GM21390 (cell line): Measurements from ENCODE around the gene PPP2R5E.
"Not testable (repeated sequence)": the region's sequence is repeated elsewhere in the genome, so short reads cannot be mapped to it uniquely, and the experiment has no call there.

Experiments used
- ATAC-seq: cut with Tn5 transposase; IDR thresholded peaks from one replicate; pipeline ENCODE4 v1.9.1; 2021; ENCODE audit not compliant: unreplicated experiment

PPP2R5E gene

DNA sequence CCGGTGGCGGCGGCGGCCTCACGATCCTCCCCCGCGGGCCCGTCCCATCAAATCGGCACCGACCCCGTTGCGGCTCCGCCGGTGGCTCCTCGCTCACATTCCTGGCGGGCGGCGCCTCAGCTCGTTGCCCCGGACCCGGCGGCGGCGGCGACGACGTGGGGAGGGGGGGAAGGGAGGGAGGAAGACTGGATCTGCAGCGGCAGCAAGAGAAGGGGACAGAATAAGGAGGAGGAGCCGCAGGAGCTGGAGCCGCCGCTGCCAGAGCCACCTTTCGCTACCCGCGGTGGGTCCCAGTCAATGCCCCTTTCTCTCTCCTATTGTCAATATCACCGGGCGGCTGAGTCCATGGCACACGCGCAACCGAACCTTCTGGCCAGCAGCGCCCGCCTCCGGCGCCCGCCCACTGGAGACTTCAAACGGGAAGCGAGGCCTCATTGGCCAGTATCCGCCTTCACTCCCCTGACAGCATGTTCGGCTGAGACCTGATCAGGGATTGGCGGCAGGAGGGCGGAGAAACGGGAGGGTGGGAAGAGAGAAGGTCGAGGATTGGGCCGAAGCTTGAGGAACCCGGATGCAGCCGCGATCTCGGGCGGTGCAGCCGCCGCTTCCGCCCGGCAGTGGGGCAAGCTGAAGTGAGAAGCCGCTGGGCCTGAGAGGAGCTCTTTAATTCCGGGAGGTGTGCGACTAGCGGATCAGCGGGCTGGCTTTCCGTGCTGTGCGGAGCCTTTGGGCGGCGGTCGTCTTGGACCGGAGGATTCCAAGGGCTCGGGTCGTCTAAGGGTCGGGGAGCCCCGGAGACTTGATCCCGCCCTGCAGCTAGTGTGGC, at the start of gene PPP2R5E:
PPP2R5E (minus strand) TSS at position 378 of the 826 bp plus-strand sequence. CDS start 3,692 bp downstream, outside the sequence.
- ATAC-seq, result peak; percentile 94

DNA sequence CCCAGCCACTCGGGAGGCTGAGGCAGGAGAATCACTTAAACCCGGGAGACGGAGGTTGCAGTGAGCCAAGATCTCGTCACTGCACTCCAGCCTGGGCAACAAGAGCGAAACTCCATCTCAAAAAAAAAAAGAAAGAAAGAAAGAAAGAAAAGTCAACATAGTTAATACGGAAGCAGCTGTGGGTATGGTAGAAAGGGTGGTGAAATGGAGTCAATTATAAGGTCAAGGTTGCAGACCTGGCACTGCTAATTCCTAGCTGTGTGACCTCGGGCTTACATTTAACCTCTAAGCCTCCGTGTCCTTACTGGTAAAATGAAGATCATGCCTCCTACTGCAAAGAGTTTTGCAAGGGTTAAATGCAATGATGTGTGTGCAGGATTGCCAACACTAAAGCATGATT, 39.9 kb upstream of the PPP2R5E start:
- not testable (repeated sequence) for ATAC-seq

DNA sequence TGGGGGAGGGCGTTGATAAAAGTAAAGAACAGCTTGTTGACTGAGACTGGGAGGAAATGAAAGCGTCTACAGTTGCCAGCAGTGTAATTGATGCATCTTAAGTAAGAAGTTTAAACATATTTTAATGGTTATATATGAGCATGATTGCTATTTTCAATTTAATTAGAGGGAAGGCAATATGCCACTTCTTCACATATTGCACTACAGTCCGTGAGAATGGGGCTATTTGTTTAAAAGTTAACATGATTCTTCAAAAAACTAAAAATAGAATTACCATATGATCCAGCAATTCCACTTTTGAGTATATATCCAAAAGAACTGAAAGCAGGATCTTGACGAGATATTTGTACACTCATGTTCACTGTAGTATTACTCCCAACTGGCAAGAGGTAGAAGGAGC, 38.3 kb upstream of the PPP2R5E start:
- ATAC-seq, result no peak

DNA sequence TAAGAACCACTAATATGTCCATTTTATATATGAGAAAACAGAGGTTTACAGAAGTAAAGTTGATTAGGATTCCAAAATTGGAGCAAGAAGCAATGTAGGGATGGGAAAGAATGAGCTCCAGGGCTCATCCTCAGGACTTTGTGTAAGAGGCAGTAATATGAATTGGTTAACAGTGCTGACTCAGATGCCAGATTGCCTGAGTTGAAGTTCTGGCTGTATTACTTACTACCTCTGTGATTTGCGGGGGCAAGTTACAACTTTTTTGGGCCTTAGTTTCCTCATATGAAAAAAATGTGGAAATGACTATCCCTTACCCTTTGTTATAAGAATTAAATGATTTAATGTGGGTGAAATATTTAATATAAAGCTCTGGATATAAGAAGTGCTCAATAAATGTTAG, 35.1 kb upstream of the PPP2R5E start:
- ATAC-seq, result no peak

DNA sequence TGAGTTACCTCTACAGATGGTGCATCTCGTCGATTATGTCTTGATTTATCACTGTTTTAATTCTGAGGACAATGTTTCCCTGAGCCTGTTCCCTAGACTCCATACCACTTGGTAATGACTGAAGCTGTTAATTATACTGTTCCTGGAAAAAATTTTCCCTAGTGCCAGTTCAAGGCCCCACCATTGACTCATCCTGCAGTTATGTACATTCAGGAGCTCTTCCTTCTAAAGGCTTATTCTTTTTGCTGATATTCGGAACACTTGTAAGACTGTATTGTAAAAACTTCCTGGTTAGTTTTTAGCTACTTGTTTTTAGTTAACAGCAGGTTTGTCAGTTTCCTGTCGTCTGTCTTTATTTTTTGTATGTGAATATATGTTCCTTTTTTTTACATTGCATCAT, 30.4 kb upstream of the PPP2R5E start:
- no peak for ATAC-seq

DNA sequence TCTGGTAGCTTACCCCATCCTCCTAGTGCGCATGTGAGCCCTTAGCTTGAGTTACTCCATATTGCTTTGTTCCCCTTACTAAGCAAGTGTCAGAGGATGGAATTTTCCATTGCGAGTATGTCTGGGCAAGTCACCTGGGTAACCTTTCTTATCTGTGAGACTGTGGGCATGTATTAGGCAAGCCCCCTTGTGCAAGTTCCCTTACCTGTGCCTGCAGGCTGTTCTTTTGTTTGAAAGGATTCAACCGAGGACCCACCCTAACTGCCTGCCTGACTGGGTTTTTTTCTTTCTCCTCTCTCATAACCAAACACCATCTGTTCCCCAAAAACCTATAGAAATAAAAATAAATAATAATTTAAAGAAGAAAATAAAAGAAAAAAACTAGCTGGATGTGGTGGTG, 22.3 kb upstream of the PPP2R5E start:
- ATAC-seq, result no peak

DNA sequence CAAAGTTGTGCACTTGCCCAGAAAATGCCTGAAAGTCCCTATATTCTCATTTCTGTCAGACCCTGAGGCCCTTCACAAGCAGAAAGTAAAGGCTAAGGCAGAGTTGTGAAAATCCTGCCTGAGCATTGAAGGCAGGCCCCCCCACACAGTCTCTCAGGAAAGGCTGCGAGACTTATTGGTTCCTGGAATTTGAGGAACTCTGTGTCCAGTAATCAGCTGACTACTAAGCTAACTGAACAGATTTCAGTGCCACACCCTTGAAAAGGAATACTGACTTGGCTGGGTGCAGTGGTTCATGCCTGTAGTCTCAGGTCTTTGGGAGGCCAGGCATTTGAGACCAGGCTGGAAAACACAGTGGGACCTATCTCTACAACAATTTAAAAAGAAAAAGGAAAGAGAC, 21.1 kb upstream of the PPP2R5E start:
- no peak for ATAC-seq

DNA sequence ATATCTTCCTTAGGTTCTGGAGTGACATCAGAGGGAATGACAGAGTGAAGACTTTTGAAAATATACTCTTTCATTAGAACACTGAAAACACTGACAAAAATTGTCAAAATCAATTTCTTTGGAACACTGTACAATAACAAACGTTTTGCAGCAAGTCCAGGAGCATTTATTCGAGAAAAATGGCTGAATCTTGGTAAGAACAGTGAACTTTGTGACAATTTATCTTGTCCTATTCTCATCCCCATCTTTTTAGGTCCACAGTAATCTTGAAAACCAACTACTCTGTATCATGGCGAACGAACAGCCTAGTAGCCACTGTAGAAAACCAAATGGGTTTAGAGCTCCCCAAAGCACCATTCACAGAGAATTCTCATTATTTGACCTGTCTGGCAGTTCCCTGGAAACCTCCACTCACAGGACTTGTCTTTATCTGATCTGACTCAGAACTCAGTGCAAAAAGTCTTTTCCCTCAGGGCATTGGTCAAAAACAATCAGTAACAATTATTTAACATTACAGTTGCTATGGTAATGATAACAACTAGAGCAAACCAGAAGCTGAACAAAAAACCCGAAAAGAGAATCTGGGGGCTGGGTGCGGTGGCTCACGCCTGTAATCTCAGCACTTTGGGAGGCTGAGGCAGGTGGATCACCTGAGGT, 20.3 kb upstream of the PPP2R5E start:
- no peak for ATAC-seq

DNA sequence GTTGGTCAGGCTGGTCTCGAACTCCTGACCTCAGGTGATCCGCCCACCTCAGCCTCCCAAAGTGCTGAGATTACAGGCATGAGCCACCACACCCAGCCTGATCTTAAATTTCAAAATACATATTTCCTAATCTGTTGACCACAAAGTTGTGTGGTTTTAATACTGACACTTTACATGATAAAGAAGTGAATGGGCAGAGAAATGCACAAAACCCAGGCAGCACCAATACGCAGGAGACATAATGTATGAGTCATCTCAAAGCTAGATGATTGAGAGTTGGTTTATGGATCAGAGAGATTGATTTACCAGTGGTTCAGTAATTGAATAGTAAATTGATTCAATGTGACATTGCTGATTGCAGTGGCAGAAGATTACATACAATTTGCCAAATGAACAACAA, 19.2 kb upstream of the PPP2R5E start:
- no peak for ATAC-seq

DNA sequence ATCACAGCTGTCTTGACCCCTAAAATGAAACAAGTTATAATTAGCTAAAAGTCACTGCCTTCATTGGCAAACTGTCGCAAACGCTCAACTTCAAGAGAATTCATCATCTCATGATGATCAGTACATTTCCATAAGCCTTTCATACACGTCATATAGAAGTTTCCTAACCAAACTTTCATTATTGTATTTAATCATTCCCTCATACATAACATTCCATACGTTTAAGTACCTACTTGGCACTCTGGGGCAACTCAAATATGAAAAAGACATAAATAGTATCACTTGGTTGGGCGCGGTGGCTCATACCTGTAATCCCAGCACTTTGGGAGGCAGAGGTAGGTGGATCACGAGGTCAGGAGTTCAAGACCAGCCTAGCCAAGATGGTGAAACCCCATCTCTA, 12.4 kb upstream of the PPP2R5E start:
- no peak for ATAC-seq

DNA sequence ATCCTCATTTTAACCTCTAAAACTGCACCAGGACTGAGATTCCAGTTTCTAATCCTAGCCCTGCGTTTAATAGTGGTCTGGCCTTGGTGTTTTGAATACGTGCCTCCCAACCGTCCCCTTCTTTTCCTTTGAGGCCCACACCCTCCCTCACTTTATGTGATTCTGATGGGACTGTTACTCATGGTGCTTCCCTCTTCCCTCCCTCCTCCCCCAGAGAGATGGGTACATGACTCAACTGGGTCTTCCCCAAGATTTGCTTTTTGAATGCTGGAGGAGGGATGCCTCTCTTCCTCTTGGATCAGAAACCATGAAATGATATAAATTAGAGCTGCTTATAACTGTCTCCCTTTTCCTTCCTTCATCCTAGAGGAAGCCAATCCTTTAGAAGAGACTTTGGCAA, 8.2 kb upstream of the PPP2R5E start:
- ATAC-seq, result no peak

DNA sequence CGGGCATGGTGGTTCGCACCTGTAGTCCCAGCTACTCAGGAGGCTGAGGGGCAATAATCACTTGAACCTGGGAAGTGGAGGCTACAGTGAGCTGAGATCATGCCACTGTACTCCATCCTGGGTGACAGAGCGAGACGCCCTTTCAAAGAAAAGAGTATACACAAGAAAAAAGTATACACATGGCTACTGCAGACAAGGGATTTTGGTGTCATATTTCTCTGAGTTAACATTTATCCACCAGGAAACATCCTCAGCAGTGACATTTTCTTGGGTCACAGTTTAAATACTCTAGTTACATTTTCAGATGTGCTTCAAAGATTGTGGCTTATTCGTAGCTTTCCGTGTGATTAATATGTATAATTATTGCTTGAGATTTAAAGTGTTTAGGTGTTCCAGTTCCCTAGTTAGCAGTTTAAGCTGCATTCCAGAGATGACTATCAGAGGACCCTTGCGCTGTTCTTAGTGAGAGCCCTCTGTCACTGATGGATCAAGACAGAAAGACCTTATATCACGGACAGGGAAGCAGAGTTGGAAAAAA, 4.7 kb upstream of the PPP2R5E start:
- no peak for ATAC-seq

DNA sequence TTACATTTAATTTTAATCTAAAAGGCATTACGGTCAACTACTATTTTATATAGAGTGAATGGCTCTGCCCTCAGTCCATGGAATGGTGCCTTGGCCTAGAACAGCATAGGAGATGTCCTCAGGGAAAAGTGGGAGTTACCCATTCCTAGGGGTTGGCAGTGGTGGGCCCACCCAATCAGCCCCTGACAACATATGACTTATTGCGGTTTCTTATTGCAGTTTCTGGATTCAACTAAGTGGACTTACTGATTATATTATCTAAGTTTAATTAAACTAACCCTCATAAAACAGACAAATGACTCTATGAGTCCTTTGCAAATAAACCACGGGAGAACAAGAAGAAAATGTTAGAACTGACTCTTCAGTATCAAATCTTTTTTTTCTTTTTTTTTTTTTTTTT, 2.3 kb upstream of the PPP2R5E start:
- ATAC-seq, result no peak

DNA sequence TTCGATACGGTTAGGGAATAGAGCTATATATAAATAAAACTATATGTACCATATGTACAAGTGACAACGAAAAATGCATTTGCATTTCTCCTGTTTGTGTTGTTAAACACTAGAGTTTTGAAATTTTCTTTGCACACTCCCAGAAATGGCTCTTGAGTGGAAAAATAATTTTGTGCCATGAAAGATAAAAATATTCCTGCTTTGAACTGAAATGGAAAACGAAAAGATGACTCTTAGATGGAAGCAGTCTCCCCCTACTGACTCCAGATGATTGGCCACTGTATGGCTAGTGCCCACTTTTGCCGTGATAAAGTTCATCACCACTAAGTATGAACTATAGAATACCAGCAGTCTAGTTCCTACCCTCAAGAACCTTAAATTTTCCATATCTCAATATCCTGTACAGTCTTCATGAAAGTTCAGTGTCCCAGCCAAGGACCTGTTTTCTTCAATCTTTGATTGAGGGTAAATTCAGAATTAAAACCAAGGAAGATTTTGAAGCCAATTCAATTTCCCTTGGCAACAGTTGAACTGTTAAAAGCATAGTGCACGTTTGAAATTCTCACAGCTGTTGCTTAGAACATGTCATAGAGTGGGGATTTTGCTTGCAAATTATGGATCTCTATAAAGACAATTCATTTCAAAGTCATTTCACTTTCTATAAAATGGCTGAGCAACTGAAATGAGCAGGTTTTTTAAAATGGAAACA, 1.6 kb upstream of the PPP2R5E start:
- ATAC-seq, result no peak

DNA sequence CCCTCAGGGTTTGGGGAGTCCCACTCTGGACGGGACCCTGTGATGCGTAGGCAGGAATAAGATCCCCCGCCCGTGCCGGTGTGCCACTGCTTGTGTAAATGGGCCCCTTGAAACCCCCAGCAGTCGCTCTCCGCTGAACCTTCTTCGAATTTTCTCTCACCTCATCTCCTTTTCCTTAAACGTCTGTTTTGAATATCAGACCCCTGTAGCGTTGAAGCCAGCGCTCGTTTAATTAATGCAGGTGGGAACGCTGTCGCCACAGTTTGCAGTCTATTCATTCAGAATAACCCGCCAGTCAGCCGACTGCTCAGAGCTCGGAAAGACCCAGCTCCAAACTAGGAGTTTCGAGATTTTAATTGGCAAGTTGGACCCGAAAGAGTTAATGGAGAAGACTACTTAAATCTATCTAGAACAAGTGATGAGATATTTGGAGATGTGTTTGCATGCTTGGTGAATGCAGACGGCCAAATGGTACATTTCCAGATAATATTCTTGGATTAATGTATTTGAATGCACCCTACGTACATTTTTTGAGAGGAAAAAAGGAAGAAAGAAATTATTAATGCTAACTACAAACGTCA, 739 bp upstream of the PPP2R5E start:
- ATAC-seq, result no peak

DNA sequence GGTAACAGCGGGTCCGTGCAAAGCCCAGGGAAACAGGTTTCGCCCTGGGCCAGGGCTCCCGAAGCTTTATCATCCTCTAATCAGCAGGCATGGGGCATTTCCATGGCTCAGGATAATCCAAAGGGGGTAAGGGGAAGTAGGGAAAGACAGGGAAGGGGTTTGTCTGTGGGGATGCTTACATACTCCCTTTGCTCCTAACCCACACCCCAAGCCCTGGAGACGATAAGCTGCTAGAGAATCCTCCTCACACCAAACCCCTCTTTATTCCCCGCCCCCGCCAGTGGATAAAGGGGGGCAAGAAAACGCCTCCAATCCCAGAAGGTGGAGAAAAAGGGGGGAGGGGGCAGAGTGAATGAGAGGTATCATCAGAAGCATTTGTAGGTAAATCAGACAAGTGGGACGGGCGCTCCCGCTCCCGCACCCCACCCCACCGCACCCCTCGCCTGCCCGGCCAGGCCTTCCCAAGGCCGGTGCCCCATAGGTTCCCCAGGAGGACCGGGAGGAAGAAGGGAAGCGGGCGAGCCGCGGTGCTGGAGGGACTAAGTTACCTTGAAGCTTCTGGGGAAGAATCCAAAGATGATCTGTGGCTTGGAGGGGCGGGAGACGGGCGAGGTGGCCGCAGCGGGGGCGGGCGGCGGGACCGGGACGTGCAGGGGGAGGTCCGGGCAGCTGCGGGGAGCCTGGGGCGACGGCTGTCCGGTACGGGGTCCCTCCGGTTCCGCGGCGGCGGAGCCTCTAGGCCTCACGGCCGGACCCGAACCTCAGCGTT, 762 bp downstream of the PPP2R5E start:
- ATAC-seq, result peak; percentile 14

DNA sequence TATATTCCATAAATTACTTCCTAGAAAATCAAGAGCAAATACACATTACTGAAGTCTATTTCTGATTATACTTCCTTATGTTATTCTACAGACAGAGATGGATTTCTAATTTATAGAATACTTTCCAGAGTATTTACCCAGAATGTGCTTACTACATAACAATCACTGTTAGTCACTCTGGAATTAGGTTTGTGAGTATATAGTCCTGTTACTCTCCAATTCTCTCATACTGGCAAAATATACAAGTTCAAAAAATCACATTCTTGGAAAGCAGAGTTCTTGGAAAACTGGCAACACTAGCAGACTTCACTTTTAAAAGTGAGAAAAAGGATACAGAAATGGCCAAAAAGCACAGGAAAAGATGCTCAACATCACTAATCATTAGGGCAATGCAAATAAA, 7.3 kb downstream of the PPP2R5E start:
- no peak for ATAC-seq

DNA sequence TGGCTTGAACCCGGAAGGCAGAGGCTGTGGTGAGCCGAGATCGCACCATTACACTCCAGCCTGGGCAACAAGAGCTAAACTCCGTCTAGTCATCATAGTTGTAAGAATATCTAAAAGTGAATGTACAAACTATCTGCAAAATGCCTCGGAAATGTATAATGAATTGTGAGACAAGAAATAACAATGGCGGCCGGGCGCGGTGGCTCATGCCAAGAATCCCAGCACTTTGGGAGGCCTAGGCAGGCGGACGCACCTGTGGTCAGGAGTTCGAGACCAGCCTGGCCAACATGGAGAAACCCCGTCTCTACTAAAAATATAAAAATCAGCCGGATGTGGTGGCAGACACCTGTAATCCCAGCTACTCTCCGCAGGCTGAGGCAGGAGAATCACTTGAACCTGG, 9.7 kb downstream of the PPP2R5E start:
- no peak for ATAC-seq

DNA sequence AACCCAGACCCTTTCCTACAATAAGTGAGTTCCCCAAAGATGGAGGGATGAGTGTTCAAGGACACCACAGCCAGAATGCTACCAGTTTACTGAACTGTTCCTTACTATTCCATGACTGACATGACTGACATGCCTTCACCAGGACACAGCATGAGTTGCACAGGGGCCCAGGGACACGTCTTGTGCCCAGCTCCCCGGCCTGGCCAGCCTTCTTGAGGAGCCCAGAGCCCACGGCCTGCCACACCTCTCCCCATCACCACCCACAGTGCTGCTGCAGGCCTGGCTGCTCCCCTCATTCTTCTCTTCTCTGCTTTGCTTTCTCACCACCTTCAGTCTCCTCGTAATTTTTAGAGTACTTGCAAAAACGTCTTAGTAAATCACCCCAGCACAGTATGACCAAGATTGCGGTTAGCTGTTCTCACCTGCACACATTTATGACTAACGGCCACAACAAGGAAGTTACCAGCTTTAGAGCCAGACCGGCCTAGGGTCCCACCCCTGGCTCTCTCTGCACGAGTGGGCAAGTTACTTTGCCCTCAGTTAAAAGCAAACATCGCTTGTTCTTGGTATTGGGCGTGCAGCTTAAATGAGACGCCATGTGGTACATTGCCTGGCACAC, 18.5 kb downstream of the PPP2R5E start:
- peak; percentile 49 for ATAC-seq

DNA sequence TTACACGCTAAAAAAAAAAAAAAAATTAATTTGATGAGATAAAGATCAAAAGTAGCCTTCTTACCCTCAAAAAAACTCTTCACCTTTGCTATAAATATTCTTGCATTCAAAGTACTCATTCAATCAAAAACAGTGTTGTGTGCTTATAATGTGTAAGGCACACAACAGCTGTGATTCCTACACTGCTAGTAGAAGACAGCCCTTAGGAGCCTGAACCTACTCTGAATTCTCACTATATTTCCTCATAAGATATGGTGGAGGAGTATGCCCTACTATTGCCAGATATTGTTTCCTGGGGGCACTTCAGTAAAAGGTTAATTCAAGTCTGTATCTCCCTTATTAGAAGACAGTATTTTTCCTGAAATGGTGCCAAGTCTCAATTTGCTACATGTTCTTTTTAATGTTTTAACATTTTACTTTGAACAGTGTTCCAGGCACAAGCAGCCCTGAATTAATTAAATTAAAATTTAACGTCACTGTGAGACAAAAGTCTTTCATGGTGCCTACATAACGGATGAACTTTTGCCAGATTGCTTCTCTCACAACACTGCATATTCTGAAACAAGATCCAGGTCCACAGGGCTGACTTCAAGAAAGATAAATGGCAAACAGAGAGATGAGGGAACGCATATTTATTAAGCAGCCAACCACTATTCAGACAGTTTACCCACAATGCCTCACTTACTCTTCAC, 19.3 kb downstream of the PPP2R5E start:
- ATAC-seq, result no peak
